Inflammatory macrophage treated with lipopolysaccharide for 1 hour (primary cell): ENCODE data around the gene DPYSL5.

Experiments used
- DNase-seq, 2 donors: peaks; one replicate each; pipeline ENCODE4 v3.0.0-alpha.2; 2020 to 2022

The DPYSL5 gene

GRCh38 chr2:26934985-26935384 is 87.1 kb downstream of the DPYSL5 start:
- no peak for DNase-seq

DNA sequence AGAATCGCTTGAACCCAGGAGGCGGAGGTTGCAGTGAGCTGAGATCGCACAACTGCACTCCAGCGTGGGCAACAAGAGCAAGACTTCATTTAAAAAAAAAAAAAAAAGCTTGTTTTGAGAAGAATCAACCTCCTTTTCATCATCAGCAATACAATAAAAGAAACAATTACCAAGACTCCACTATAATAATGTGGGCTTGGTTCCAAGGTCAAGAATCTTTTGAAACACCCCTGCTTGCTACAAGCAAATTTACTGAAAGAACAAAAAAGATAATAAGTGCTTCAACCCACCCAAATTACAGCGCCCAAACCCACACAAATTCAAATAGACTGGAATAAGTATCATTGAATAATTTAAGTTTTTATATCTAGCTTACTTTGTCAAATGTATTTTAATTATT is 88.9 kb downstream of the DPYSL5 start:
- no peak for DNase-seq

DNA sequence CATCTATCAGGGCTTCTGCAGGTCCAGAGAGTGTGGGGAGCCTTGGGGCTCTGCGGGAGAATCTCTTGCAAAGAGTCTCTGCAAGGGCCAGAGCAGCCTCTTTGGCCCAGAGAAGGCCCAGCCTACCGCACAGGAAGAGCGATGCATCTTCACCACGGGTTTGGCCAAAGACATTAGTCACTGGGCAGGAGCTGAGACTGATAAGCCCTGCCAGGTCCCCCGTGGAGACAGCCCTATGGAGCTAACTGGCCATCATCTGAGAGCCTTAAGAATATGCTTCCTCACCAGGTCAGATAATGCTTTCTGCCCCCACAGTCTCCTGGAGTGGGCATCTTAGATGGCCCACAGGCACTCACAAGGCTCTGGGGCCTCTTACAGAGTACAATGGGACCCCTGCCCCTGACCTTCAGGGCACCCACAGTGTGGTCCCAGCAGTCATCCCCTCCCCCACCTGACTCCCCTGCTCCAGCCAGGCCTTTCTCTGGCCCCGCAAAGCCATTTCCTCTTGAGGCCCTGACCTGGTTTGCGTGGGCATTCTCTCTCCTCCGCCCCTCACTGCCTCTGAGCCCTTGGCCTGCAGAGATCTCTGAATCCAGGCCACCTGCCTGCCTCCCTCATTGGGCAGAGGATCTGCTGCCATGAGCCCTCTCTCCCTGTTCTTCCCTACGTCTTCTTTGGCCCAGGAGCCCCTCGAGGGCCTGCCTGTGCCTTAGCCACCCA is 90.6 kb downstream of the DPYSL5 start:
- no peak for DNase-seq

DNA sequence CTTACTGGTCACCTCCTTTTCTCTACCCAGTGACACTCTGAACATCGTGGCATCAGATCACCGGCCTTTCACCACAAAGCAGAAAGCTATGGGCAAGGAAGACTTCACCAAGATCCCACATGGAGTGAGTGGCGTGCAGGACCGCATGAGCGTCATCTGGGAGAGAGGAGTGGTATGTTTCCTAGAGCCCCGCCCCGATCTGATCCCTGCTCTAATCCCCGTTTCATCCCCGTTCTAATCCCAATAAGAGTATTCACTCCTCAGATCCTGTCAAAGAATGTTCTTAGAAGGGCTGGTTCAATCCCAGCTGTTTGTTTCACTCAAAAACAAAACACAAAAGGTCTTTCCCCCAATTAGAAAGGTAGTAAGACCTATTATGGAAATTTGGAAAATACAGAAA is 92.1 kb downstream of the DPYSL5 start:
- no peak for DNase-seq

- no peak for DNase-seq
Observed at GRCh38 chr2:26941486-26941885, 93.6 kb downstream of the DPYSL5 start.

GRCh38 chr2:26942543-26943295 is 94.8 kb downstream of the DPYSL5 start:
- DNase-seq: peak; percentile 28 to 70

GRCh38 chr2:26945991-26946750 is 98.2 kb downstream of the DPYSL5 start:
- no peak for DNase-seq

DNA sequence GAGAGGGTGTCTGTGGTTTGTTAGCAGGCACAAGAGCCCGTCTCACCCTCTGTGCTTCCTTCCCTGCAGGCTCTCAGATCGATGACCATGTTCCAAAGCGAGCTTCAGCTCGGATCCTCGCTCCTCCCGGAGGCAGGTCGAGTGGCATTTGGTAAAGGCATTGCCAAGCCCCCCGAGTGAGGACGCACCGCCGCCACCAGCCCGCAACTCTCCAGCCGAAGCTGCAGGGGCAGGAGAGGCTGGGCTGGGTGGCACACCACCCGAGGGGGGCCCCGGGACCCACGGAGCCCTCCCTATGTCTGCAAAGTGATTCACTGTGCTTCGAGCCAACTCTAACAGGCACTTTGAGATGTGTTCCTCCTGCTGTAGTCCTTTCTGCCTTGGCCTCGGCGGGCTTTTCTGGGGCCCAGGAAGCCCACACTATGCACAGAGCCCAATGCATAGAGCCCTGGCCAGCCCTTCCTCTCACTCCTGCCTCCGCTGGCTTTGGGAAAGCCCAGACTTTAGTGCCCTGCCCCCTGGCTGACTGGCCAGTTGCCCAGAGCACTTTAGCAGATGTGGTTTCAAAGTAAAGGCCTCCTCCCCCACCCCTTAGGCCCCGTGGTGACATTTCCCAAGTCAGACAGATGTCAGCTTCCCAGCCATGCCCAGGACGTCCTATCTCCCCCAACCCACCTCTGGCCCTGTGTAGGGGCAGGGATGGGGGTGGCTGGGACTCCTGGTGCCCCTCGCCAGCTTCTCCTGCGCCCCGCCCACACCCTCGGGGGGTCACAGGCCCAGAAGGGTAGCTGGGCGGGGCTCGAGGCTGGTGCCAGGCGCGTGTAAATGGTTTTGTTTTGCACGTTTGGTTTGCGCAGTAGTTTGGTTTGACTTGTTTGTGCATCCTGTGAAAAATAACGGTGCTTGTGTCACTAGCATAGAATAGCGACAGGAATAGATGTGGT is 99.2 kb downstream of the DPYSL5 start:
- peak; percentile 56 to 57 for DNase-seq

- no peak for DNase-seq
Observed at GRCh38 chr2:26948800-26949199, 100.9 kb downstream of the DPYSL5 start.

DNA sequence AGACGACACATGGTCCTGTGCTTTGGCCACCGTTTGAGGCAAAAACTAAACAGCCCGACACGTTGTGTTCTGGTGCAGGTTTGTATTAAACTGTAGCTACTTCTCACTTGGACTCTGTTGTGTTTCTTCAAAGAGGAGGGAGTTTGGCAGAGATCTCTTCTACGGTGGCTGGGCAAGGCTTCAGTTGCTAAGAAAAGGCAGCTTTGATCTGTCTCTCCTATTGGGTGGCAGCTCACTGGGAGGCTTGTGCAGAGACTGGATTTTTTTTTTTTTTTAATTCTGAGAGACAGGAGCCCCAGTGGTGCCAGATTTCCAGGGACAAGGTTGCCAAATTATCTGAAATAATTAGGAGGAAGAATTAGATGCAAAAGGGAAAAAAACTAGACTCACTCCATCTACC is 102.3 kb downstream of the DPYSL5 start:
- no peak for DNase-seq

DNA sequence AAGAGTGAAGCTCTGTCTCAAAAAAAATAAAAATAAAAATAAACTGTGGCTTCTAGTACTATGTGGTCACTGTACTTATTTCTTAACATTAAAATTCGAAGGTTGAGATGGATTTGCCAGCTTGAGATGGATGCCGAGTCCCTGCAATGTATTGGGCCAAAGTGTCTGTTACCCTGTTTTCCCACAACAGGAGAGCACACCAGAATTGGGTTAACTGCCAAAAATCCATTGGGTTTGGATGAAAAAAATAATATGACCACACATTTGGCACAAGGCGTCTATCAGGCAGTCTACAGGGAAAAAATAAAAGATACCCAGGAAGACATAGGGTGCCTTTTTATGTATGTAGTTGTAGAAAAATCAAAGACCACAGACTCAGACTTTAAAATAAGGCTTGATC is 103.3 kb downstream of the DPYSL5 start:
- no peak for DNase-seq

DNA sequence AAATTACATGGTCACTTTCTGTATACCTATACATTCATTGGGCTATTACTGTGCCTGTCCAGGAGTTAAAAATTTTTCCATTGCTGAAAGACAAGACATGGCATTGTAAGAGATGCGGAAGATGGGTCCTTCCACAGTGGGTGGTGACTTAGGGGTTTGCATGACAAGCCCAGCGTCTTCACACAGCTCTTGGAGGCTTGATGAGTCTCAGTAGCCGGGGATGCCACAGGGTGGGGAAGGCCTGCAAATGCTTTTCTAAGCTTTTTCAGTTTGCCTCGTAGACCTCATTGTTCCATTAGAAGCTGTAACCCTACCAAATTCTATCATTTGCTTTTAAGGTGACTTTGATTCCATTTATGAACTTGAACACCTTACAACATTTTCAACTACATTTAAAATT is 104.4 kb downstream of the DPYSL5 start:
- no peak for DNase-seq

DNA sequence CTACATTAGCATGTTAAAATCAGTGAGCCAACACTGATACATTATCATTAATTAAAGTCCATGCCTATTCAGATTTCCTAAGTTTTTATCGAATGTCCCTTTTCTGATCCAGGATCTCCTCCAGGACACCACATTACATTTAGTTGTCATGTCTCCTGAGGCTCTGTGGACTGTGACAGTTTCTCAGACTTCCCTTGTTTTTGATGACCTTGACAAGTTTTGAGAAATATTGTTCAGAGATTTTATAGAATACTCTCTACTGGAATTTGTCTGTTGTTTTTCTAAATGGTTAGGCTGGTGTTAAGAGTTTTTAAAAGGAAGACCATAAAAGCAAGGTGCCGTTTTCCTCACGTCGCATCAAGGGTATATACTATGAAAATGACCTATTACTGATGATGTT is 106.2 kb downstream of the DPYSL5 start:
- DNase-seq: no peak

GRCh38 chr2:26957041-26957440 is 109.1 kb downstream of the DPYSL5 start:
- DNase-seq: no peak

DNA sequence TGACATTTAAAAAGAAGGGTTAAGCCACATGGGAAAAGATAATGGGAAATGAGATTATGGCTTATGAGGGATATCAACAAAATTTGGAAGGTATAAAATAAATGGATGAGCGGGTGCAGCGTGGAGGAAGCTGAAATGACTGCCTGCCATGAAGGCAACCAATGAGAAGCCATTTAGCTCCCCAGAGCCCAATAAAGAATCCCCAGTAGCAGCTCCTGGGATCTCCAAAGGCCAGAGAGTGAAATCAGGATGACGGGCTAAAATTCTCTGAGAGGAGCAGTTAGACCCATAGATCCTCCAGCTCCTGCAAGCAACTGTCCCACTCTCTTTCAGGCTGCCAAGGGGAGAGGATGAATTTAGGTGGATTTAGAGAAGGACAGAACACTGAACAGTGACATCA is 109.6 kb downstream of the DPYSL5 start:
- DNase-seq: no peak

DNA sequence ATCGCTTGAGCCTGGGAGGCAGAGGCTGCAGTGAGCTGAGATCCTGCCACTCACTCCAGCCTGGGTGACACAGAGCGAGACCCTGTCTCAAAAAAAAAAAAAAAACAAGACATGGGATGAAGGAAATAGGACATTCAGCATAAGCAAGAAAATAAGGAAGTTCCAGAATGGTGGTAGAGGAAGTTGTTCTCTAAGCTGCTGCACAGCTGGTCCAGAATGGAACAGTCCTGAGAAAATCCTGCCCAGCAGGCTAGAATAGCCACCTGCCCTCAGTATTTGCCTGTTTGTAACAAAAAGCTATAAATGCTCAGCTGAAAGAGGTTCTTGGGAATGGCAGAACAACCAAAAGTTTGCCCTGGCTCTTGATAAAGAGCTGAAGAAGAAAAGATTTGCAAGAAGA is 111.4 kb downstream of the DPYSL5 start:
- peak; percentile 16 to 37 for DNase-seq

DNA sequence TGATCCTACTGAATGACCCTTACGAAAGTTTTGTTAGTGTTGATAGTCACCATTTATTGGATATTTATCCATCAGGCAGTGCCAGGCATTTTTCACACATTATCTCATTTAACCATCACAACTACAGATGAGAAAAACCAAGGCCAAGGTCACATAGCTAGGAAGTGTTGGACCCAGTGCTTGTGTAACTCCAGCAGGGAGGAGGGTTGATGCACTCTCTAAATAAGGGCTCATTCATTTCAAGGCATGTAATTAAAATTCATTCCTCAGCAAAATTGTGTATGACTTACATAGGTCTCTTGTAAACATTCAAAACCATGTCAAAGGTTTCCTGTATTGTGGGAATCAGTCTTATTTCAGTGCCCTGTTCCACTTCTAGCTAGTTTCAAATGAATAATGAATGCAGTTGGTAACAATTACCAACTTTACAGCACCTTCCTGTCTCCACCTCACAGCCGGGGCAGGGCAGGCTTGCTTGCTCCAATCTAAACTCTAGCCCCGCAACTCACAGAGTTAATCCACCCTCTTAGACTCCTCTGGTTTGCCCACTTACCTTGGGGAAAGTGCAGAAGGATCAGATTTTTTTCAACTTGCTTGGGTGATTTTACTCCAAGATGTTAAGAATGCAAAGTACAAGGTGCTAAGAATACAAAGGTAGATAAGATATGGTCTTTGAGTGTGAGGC is 116.7 kb downstream of the DPYSL5 start:
- no peak for DNase-seq

- no peak for DNase-seq
Observed at GRCh38 chr2:26968001-26968400, 120.1 kb downstream of the DPYSL5 start.

DNA sequence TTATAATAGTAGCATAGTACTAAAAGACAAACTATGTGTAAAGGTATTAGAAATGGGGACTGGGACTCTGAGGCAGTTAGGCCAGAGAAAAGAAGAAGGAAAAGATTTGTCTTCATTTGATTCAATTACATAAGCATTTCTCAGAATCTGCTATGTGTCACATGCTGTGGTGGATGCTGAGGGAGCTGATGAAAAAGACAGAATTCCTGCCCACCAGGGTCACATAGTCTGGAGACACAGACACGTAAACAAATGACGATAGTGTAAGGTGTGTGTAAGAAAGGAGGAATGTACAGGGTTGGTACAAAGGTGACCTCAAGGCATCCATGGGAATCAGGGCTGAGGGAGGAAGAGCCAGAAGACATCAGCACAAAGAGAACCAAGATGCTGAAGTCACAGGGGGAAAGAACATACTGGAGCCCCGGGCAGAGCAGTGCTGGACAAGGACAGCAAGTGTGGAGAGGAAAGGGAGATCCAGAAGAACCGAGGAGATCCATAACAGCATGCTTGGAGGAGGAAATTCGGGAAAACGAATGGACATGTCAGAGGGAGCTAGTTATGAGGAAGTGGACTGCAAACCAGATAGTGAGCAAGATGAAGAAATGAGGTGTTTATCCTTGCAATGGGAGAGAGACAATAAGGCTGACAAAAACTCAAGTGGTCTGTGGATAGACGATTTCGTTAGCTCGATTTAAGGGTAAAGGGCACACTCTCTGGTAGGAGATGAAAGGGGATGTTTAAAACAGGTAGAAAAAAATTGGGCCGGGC is 121.3 kb downstream of the DPYSL5 start:
- peak; percentile 39 to 58 for DNase-seq

DNA sequence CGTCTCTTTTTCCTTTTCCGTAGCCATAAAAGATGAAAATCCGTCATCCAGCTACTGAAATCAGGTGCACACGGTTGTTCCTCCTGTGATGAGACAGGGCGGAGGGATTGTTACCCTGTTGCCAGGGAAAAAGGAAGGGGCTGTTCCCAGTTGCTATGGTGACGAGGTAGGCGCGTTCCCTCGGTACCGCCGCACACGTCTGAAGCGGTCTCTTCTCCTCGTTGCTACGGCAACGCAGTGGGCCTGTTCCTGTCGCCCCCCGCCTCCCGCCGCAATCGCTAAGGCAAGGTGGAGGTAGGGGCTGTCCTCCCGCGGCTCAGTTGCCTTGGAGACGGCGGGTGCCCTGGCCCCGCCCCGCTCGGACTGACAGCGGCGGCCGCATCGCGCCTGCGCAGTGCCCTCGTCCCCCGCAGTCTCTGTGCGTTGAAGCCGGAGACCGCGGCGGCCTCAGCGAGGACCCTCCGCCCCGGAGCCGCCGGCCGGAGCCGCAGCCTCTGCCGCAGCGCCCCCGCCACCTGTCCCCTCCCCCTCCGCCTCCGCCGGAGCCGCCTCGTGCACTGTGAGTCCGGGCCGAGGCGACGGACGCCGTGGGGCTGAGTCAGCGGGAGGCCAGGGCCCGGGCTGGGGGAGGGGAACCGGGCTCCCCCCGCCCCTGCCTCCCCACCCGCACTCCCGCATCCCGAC is 122.5 kb downstream of the DPYSL5 start, which contains the start of gene MAPRE3:
Gene MAPRE3 (plus strand): TSS at position 394 of the 684 bp plus-strand sequence. CDS start 51,582 bp downstream, outside the sequence.
- DNase-seq: peak; percentile 63 to 78
